AG09309 (cell line): Measurements from ENCODE around the gene FREY1.

Experiments used
- DNase-seq: peaks from one replicate; pipeline ENCODE4 v3.0.0-alpha.2; 2010; ENCODE audit warnings: low read depth
- H3K4me3 ChIP-seq: 2 replicates; pipeline ENCODE4 v1.5.1; 2011; ENCODE audit warnings: mild to moderate bottlenecking, low read depth, low read length, moderate library complexity; ENCODE audit not compliant: control insufficient read depth
- CTCF ChIP-seq: IDR thresholded peaks from 2 replicates; pipeline ENCODE4 v1.5.1; 2011; ENCODE audit warnings: mild to moderate bottlenecking, low read depth, low read length, inconsistent platforms; ENCODE audit not compliant: insufficient read depth, control insufficient read depth; ENCODE audit errors: missing control alignments

FREY1 gene

GRCh38 chr11:45895553-45896259 is 11.4 kb downstream of the FREY1 start:
- TF ChIP-seq CTCF: no peak
- no peak for DNase-seq
- H3K4me3 ChIP-seq: no peak overlapping the region

- no peak for DNase-seq
- no peak overlapping the region for H3K4me3 ChIP-seq
- TF ChIP-seq CTCF: no peak
Measured at GRCh38 chr11:45894555-45895247, 12.4 kb downstream of the FREY1 start.

DNA sequence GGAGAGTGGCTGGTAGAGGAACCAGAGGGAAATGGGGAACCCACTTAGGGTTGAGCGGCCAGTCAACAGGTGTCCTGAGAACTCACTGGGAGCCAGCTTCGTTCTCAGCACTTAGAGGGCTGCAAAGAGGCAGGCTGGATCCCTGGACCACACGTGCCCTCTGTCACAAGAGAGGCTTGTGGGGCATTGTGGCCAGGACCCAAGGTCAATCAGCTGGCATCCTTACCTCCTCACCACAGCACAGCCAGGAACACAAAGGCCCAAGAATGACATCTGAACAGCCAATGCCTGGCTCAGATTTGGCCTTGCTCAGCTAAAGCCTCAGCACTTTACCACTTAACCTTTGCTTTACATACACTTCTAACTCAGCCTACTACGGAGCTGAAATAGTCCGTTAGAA is 14.2 kb downstream of the FREY1 start:
- no peak overlapping the region for H3K4me3 ChIP-seq
- no peak for TF ChIP-seq CTCF
- DNase-seq: no peak

DNA sequence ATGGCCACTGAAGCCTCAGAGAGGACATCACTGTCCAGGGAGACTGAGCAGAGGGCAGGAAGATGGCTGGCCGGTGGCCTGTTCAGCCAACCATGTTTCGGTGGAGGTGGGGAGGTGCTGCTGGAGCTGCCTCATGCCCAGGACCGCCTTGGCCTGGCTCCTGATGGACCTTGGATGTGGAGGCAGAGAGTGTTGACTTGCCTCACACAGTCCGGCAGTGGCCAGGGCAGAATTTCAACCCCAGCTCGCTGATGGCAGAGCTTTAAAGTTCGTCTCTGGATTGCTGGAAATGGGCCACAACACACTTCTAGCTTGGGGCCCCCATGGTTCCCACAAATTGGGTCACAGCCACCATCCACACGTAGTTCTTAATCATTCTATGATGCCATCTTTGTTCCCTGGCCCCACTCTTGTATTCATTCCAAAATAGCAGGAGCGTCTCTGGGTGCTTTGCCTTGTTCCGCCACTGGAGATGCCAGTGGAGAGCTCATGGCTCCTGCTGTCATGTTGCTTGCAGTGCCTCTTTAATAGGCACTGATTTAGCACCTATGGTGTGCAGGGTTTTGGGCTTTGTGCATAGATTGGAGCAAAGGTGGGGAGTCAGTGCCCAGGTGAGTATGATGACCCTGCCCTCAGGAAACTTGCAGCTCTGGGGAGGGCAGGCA is 16.1 kb downstream of the FREY1 start:
- no peak for DNase-seq
- TF ChIP-seq CTCF: no peak
- H3K4me3 ChIP-seq: no peak overlapping the region

DNA sequence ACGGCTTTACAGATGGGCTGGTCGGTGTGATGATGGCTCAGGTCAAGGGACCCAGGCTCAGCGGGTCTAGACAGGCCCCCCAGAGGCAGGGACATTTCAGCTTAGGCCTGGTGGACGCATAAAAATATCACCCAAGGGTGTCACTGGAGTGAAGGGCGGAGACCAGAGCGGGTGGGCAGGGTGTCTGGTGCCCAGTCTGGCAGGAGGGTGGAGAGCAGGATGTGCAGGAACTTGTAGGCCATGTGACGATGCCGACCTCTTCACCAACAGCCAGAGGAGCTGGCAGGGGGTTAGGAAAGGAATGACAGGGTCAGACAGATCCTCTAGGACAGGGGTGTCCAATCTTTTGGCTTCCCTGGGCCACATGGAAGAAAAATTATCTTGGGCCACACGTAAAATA is 17.1 kb downstream of the FREY1 start:
- no peak overlapping the region for H3K4me3 ChIP-seq
- TF ChIP-seq CTCF: no peak
- no peak for DNase-seq

- no peak overlapping the region for H3K4me3 ChIP-seq
- DNase-seq: no peak
- no peak for TF ChIP-seq CTCF
Measured at GRCh38 chr11:45889555-45889954, 17.5 kb downstream of the FREY1 start.
